ENCODE data around the gene ELANE.

The ELANE gene

DNA sequence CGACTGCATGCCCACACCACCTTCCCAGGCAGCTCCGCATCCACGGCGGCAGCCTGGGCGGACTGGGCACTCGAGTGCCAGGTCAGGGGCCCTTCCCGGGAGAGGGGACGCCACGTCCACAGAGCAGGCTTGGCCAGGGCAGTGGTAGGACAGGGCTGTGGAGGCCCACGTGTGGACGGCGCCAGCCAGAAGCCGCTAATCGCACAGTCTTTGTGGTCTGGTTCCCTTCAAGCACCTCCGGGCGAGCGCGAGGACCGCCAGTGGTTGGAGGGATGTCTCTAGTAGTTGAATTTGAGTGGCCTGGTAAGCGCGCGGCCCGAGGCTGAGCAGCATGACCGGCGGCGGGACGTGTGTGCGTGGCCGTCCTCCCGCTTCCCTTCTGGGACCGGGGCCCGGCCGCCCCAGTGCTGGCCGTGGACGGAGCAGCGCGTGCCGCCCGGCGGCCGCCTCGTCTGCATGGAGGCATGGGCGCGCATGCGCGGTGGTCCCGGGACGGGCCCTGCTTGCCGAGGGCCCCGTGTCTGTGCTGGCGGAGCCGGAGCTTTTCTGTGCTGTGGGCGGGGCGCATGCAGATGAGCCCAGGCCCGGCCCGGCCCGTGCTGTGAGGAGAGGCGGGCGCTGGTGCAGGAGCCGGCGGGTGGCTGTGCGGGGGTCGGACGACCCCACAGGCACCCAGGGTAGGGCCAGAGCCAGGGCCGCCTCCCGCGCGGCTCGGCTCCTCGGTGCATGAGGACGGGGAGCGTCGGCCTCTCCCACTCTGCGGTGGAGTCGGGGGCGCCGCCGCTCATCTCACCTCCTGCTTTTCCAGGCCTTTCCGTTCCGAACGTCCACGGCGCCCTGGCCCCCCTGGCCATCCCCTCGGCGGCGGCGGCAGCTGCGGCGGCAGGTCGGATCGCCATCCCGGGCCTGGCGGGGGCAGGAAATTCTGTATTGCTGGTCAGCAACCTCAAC is 46.2 kb upstream of the ELANE start:
- POLR2A ChIA-PET: no interaction called here
- no peak for DNase-seq (ENCODE audit: extremely low spot score)
- TF ChIP-seq CTBP1 (IDR thresholded peaks at IDR 0.05; ENCODE audit: borderline replicate concordance) (no peak), ELF4 (IDR thresholded peaks at IDR 0.05) (no peak), L3MBTL2 (conservative IDR thresholded peaks at IDR 0.05) (no peak), ARNT (IDR thresholded peaks at IDR 0.05) (no peak), NFRKB (IDR thresholded peaks at IDR 0.05) (no peak), SP1 (IDR thresholded peaks at IDR 0.05) (no peak), FOXA1 (IDR thresholded peaks at IDR 0.05) (no peak), FOXK2 (IDR thresholded peaks at IDR 0.05) (no peak), FOXM1 (IDR thresholded peaks at IDR 0.05; ENCODE audit: borderline replicate concordance) (no peak), BHLHE40 (IDR thresholded peaks at IDR 0.05; ENCODE audit: borderline replicate concordance) (no peak), HDGF (IDR thresholded peaks at IDR 0.05; ENCODE audit: borderline replicate concordance) (no peak), ZNF384 (IDR thresholded peaks at IDR 0.05) (no peak), SUZ12 (IDR thresholded peaks at IDR 0.05) (no peak), LEF1 (IDR thresholded peaks at IDR 0.05; ENCODE audit: borderline replicate concordance) (no peak)
- TF ChIP-seq, protein P1, sequence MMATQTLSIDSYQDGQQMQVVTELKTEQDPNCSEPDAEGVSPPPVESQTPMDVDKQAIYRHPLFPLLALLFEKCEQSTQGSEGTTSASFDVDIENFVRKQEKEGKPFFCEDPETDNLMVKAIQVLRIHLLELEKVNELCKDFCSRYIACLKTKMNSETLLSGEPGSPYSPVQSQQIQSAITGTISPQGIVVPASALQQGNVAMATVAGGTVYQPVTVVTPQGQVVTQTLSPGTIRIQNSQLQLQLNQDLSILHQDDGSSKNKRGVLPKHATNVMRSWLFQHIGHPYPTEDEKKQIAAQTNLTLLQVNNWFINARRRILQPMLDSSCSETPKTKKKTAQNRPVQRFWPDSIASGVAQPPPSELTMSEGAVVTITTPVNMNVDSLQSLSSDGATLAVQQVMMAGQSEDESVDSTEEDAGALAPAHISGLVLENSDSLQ (IDR thresholded peaks at IDR 0.05): no peak
- CTCF ChIA-PET: no interaction called here

DNA sequence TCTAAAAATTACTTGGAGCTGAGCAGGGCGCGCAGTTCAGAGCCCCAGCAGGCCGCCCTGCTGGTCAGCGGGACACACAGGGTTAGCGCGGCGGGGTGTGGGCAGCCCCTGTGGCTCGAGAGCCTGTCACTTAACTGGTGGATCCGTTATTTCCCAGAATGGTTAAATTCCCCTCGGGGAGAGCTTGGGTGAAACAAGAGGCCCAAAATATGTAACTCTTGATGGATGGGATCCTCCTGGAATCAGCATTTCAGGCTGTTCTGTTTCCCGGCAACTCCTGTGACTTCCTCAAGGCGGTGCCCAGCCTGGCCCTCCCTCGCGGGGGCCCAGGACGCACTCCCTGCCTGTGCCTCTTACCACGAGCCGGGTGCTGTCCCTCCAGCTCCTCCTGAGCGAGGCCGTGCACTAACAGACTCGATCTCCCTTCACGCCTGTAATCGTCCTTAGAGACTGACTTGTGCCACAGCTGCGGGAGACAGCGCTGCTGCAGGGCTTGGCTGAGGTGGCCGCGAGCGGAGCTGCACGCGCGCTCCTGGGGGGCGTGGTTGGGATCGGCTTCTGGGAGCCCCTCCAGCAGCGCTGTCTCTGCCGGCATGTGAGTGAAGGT is 45.2 kb upstream of the ELANE start:
- CTCF ChIA-PET: no interaction called here
- no peak for TF ChIP-seq FOXM1 (IDR thresholded peaks at IDR 0.05; ENCODE audit: borderline replicate concordance)
- no peak for TF ChIP-seq FOXK2 (IDR thresholded peaks at IDR 0.05)
- no peak for TF ChIP-seq TARDBP (IDR thresholded peaks at IDR 0.05)
- TF ChIP-seq ARNT (IDR thresholded peaks at IDR 0.05): no peak
- TF ChIP-seq NFRKB (IDR thresholded peaks at IDR 0.05): no peak
- TF ChIP-seq BHLHE40 (IDR thresholded peaks at IDR 0.05; ENCODE audit: borderline replicate concordance): no peak
- TF ChIP-seq SUZ12 (IDR thresholded peaks at IDR 0.05): no peak
- TF ChIP-seq, protein P1 (IDR thresholded peaks at IDR 0.05): no peak
- no peak for TF ChIP-seq SP1 (IDR thresholded peaks at IDR 0.05)
- no peak for TF ChIP-seq FOXA1 (IDR thresholded peaks at IDR 0.05)
- TF ChIP-seq CTBP1 (IDR thresholded peaks at IDR 0.05; ENCODE audit: borderline replicate concordance): no peak
- TF ChIP-seq L3MBTL2 (conservative IDR thresholded peaks at IDR 0.05): no peak
- TF ChIP-seq ZNF384 (IDR thresholded peaks at IDR 0.05): no peak
- no peak for TF ChIP-seq ELF4 (IDR thresholded peaks at IDR 0.05)
- TF ChIP-seq LEF1 (IDR thresholded peaks at IDR 0.05; ENCODE audit: borderline replicate concordance): no peak
- no peak for TF ChIP-seq HDGF (IDR thresholded peaks at IDR 0.05; ENCODE audit: borderline replicate concordance)
- POLR2A ChIA-PET: no interaction called here
- DNase-seq (ENCODE audit: extremely low spot score): no peak

GRCh38 chr19:807627-808422 is 44.3 kb upstream of the ELANE start:
- TF ChIP-seq NFRKB (IDR thresholded peaks at IDR 0.05) (no peak), FOXA1 (IDR thresholded peaks at IDR 0.05) (no peak), CTBP1 (IDR thresholded peaks at IDR 0.05; ENCODE audit: borderline replicate concordance) (no peak), BHLHE40 (IDR thresholded peaks at IDR 0.05; ENCODE audit: borderline replicate concordance) (no peak), FOXM1 (IDR thresholded peaks at IDR 0.05; ENCODE audit: borderline replicate concordance) (no peak), SUZ12 (IDR thresholded peaks at IDR 0.05) (no peak), L3MBTL2 (conservative IDR thresholded peaks at IDR 0.05) (no peak), HDGF (IDR thresholded peaks at IDR 0.05; ENCODE audit: borderline replicate concordance) (no peak), TARDBP (IDR thresholded peaks at IDR 0.05) (no peak), ARNT (IDR thresholded peaks at IDR 0.05) (no peak), SP1 (IDR thresholded peaks at IDR 0.05) (no peak), FOXK2 (IDR thresholded peaks at IDR 0.05) (no peak), ZNF384 (IDR thresholded peaks at IDR 0.05) (no peak), ELF4 (IDR thresholded peaks at IDR 0.05) (no peak), LEF1 (IDR thresholded peaks at IDR 0.05; ENCODE audit: borderline replicate concordance) (no peak)
- TF ChIP-seq, protein P1 (IDR thresholded peaks at IDR 0.05): no peak
- no peak for DNase-seq (ENCODE audit: extremely low spot score)
- CTCF ChIA-PET: no interaction called here
- POLR2A ChIA-PET: no interaction called here

GRCh38 chr19:808423-808775 is 43.7 kb upstream of the ELANE start:
- CTCF ChIA-PET: no interaction called here
- no peak for DNase-seq (ENCODE audit: extremely low spot score)
- POLR2A ChIA-PET: no interaction called here
- no peak for TF ChIP-seq NFRKB (IDR thresholded peaks at IDR 0.05)

- TF ChIP-seq FOXK2 (IDR thresholded peaks at IDR 0.05): no peak
- TF ChIP-seq HDGF (IDR thresholded peaks at IDR 0.05; ENCODE audit: borderline replicate concordance): no peak
- TF ChIP-seq ZNF384 (IDR thresholded peaks at IDR 0.05): no peak
- TF ChIP-seq, protein P1 (IDR thresholded peaks at IDR 0.05): no peak
- POLR2A ChIA-PET: interaction anchor here (0.8 to 1.3 kb wide), 2 partner anchors 9 to 11 kb away, joined by 3 to 4 read pairs; no protein-coding TSS in a partner anchor
- CTCF ChIA-PET: no interaction called here
- DNase-seq (ENCODE audit: extremely low spot score): no peak
These were observed 41.8 kb upstream of the ELANE start for GRCh38 chr19:810077-810855.
